Right lobe of liver (tissue), 4 donors: ENCODE data around the gene RCN2.

Experiments
- POLR2A ChIP-seq: fragments of 450-650 bp; IDR thresholded peaks from one replicate; pipeline ENCODE4 v1.6.1; 2017; ENCODE audit warnings: antibody characterized with exemption, mild to moderate bottlenecking
- TF ChIP-seq, protein P1 (sequence below), 4 donors: fragments of 200-600 bp in 3 of 4; fragments of 450-650 bp in 1 of 4; IDR thresholded peaks; one replicate each; pipeline versions ENCODE4 v1.5.1 to v1.8.0; 2016 to 2022; ENCODE audit warnings: antibody characterized with exemption in 4 of 4, mild to moderate bottlenecking in 2 of 4
- donor health status: DM: no; HTN: no; CAD: no.
- donor health status: DM: no; HTN: no; CAD: no.
- donor health status: DM: no; HTN: yes; CAD: no.

GRCh38 chr15:76912430-76912829 is 19.1 kb upstream of the RCN2 start:
- TF ChIP-seq, protein P1, sequence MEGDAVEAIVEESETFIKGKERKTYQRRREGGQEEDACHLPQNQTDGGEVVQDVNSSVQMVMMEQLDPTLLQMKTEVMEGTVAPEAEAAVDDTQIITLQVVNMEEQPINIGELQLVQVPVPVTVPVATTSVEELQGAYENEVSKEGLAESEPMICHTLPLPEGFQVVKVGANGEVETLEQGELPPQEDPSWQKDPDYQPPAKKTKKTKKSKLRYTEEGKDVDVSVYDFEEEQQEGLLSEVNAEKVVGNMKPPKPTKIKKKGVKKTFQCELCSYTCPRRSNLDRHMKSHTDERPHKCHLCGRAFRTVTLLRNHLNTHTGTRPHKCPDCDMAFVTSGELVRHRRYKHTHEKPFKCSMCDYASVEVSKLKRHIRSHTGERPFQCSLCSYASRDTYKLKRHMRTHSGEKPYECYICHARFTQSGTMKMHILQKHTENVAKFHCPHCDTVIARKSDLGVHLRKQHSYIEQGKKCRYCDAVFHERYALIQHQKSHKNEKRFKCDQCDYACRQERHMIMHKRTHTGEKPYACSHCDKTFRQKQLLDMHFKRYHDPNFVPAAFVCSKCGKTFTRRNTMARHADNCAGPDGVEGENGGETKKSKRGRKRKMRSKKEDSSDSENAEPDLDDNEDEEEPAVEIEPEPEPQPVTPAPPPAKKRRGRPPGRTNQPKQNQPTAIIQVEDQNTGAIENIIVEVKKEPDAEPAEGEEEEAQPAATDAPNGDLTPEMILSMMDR (IDR thresholded peaks at IDR 0.05), result no peak
- no peak for TF ChIP-seq POLR2A
